PFSK-1 (cell line): ENCODE measurements around the gene C9orf43.

Experiments used
- FOXP2 ChIP-seq: optimal IDR thresholded peaks from 2 replicates; pipeline ENCODE3; 2011; ENCODE audit warnings: borderline replicate concordance, control low read depth, inconsistent platforms; ENCODE audit not compliant: insufficient read depth; ENCODE audit errors: extremely low read length, extremely low read depth
- POLR2AphosphoS5 ChIP-seq: IDR thresholded peaks from 2 replicates; pipeline ENCODE4 v1.6.1; 2012; ENCODE audit warnings: low read depth, mild to moderate bottlenecking, control low read depth, low read length, moderate library complexity
- REST ChIP-seq, 2 experiments: IDR thresholded peaks; 2 replicates each; pipeline versions ENCODE4 v1.6.1 to v1.8.0; 2011 to 2012; ENCODE audit warnings: low read depth in 2 of 2, low read length in 2 of 2, control low read depth in 1 of 2, inconsistent platforms in 1 of 2, mild to moderate bottlenecking in 1 of 2, moderate library complexity in 1 of 2; ENCODE audit not compliant: insufficient read depth in 1 of 2
- SIN3A ChIP-seq: IDR thresholded peaks from 2 replicates; pipeline ENCODE4 v1.6.1; 2012; ENCODE audit warnings: mild to moderate bottlenecking, low read length, moderate library complexity, borderline replicate concordance; ENCODE audit not compliant: insufficient read depth
- TAF1 ChIP-seq: IDR thresholded peaks from 2 replicates; pipeline ENCODE4 v1.6.1; 2012; ENCODE audit warnings: low read length, control low read depth, borderline replicate concordance; ENCODE audit not compliant: insufficient read depth

C9orf43 gene

GRCh38 chr9:113368348-113368981 is 42.1 kb upstream of the C9orf43 start:
- TF ChIP-seq SIN3A (no peak), REST (IDR thresholded peaks at IDR 0.05; ENCODE audit: insufficient read depth in 1 of 2, low read depth in 2 of 2, low read length in 2 of 2) (no peak), FOXP2 (no peak), POLR2AphosphoS5 (no peak), TAF1 (no peak)

DNA sequence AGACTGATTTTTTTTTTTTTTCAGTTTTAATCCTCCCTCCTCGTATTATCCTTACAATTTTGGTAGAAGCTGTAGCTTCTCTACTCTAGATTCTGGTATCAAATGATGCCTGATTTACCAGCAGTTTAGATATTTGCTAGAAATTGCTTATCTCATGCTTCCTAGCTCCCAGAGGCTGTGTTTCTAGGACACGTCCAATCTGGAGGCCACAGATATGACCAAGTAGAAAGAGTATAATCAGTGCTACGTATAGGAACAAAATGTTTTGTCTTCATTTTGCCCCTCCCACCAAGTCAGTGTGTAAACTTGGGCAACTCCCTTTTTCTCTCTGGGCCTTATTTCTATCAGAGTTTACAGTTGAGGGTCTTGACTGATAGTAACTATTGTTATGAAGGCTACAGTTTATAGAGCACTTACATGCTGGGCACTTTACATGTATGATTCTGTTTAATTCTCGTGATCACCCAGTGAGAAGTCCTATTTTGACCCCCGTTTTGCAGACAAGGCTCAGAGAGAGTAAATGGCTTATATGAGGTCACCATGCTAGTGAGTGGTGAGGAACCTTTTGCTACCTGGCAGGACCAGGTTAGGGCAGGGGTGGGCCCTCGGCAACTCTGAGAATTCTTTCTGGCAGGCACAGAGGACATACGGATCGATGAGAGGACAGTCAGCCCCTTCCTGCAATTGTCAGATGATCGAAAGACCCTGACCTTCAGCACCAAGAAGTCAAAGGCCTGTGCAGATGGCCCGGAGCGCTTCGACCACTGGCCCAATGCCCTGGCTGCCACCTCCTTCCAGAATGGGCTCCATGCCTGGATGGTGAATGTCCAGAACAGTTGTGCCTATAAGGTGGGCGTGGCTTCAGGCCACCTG is 41.3 kb upstream of the C9orf43 start:
- TF ChIP-seq FOXP2 (no peak), TAF1 (no peak), REST (IDR thresholded peaks at IDR 0.05; ENCODE audit: insufficient read depth in 1 of 2, low read depth in 2 of 2, low read length in 2 of 2) (no peak), SIN3A (no peak), POLR2AphosphoS5 (no peak)

DNA sequence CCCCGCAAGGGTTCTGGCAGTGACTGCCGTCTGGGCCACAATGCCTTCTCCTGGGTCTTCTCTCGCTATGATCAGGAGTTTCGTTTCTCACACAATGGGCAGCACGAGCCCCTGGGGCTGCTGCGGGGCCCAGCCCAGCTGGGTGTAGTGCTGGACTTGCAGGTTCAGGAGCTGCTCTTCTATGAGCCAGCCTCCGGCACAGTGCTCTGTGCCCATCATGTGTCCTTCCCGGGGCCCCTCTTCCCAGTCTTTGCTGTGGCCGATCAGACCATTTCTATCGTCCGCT is 40.7 kb upstream of the C9orf43 start:
- TF ChIP-seq SIN3A, result no peak
- no peak for TF ChIP-seq FOXP2

DNA sequence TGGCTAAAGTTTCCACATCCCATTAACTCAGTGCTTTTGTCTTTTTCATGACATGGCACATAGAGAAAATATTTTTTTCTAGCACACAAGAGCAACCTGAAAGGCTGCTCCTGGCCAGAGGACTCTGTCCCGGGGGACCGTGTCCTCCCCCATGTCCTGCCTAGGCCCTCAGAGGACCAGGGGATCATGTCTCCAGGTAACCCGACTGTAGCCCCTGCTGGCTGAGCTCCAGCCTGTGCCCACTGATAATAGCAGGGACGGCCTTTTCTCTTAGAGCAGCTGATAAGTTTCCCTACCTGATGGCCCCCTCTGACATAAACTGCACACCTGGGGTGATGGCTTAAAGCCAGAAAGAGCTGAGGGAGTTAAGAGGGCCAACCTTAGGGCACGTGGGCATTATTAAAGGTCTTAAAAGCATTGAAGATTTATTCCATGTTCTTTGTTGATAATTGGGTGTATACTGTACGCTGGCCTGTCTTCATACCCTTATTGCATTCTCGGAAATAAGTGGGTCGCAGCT is 39.7 kb upstream of the C9orf43 start:
- TF ChIP-seq POLR2AphosphoS5 (no peak), SIN3A (no peak), TAF1 (no peak), FOXP2 (no peak), REST (IDR thresholded peaks at IDR 0.05; ENCODE audit: insufficient read depth in 1 of 2, low read depth in 2 of 2, low read length in 2 of 2) (no peak)

DNA sequence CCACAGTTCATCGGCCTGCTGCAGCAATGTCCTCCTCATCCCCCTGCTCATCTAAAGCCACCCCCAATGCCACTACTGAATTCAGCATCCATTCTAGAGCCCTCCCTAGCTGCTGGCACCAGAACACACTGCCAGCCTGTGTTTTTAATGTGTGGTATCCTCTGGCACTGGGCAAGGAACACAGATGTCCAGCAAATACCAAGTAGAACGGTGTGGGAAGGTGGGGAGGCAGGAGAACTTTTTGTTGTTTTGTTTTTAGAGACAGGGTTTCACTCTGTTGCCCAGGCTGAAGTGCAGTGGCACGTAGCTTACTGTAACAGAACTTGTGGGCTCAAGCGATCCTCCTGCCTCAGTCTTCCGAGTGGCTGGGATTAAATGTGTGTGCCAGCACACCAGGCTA is 38.5 kb upstream of the C9orf43 start:
- TF ChIP-seq FOXP2 (no peak), REST (IDR thresholded peaks at IDR 0.05; ENCODE audit: insufficient read depth in 1 of 2, low read depth in 2 of 2, low read length in 2 of 2) (no peak), SIN3A (no peak), POLR2AphosphoS5 (no peak), TAF1 (no peak)
